ENCODE data around the gene HGS. TPM values are rescaled to one million over a fixed set of nuclear protein-coding genes. Genes with fewer than 3 reads are reported as not detected.
A peak's percentile ranks its signal among the peaks of the same experiment; 100 is the strongest.

Gene HGS
- total and polyA plus RNA-seq, 2 of the 13 experiments (the other 11 are each of a cell fraction or from before 2014, with no cell fraction given), result 73.3 to 78.1 TPM

DNA sequence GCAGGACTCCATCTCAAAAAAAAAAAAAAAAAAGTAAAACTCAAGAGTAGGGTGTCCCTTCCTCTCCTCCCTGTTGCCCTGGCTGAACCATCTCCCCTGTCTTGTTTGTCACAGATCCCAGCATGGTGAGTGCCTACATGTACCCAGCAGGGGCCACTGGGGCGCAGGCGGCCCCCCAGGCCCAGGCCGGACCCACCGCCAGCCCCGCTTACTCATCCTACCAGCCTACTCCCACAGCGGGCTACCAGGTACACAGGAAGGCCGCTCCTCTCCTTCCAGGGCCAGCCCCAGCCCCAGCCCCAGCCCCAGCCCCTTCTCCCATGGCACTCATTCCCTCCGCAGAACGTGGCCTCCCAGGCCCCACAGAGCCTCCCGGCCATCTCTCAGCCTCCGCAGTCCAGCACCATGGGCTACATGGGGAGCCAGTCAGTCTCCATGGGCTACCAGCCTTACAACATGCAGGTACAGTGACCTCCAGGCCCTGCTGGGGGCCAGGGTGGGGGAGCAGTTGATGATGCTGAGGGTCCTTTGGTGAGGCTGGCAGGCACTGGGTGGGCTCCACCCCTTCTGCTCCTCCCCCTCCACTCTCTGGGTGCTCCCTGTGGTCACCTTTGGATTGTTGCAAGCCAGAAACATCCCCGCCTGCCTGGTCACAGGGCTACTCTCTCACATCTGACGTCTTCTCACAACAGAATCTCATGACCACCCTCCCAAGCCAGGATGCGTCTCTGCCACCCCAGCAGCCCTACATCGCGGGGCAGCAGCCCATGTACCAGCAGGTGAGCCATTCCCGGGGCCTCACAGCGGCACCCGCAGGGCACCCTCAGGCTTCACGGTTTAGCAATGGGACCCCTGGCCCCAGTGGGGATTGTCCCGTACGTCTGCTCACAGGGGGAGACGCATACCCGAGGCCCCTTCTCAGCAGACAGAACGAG lies 16.8 kb downstream of the HGS start (continued):
- TF ChIP-seq EP300 (IDR thresholded peaks at IDR 0.05; ENCODE audit: low read depth in 2 of 2, low read length in 2 of 2) (no peak), EP300 (CRISPR knock-in tag; IDR thresholded peaks at IDR 0.05; ENCODE audit: borderline replicate concordance) (0 out of 2 replicates have a peak, but pooled peaks have one; percentile 10), HDAC1 (CRISPR knock-in tag; IDR thresholded peaks at IDR 0.05) (no peak), DZIP1 (CRISPR knock-in tag; IDR thresholded peaks at IDR 0.05) (0 out of 2 replicates have a peak, but pooled peaks have one; percentile 37), ZNF274 (CRISPR knock-in tag; IDR thresholded peaks at IDR 0.05) (0 out of 2 replicates have a peak, but pooled peaks have one; percentile 34), JUN (CRISPR knock-in tag; IDR thresholded peaks at IDR 0.05) (no peak), NFKBIZ (CRISPR knock-in tag; IDR thresholded peaks at IDR 0.05) (no peak), ARHGAP35 (CRISPR knock-in tag; IDR thresholded peaks at IDR 0.05; ENCODE audit: borderline replicate concordance) (0 out of 2 replicates have a peak, but pooled peaks have one; percentile 58), ZNF639 (CRISPR knock-in tag; conservative IDR thresholded peaks at IDR 0.05) (0 out of 2 replicates have a peak, but pooled peaks have one; percentile 3)
